ENCODE measurements around the gene DNAJC13.
A peak's percentile ranks its signal among the peaks of the same experiment; 100 is the strongest.

The DNAJC13 gene

DNA sequence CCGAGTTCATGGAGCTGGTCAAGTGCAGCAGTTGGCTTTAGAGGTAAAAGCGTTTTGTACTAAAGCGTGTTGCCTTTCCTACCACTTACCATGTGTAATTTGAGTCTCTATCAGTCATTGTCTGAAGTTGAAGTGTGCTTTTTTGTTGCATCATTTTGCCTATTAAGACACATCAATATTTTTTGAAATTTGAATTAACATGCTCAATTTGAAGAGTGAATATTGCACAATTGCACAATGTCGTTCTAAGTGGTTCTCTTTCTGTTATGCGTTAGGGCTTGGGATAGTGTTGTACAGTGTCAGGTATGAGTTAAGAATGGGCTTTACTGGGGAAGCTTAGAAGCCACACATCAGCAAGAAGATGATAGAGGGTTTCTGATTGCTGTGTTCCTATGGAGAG is 95.8 kb downstream of the DNAJC13 start:
- POLR2A ChIA-PET: no interaction called here
- TF ChIP-seq FOXM1 (IDR thresholded peaks at IDR 0.05; ENCODE audit: borderline replicate concordance) (no peak), NFRKB (IDR thresholded peaks at IDR 0.05) (no peak), ZNF384 (IDR thresholded peaks at IDR 0.05) (no peak), ARNT (IDR thresholded peaks at IDR 0.05) (no peak), HDGF (IDR thresholded peaks at IDR 0.05; ENCODE audit: borderline replicate concordance) (no peak)
- TF ChIP-seq, protein P1, sequence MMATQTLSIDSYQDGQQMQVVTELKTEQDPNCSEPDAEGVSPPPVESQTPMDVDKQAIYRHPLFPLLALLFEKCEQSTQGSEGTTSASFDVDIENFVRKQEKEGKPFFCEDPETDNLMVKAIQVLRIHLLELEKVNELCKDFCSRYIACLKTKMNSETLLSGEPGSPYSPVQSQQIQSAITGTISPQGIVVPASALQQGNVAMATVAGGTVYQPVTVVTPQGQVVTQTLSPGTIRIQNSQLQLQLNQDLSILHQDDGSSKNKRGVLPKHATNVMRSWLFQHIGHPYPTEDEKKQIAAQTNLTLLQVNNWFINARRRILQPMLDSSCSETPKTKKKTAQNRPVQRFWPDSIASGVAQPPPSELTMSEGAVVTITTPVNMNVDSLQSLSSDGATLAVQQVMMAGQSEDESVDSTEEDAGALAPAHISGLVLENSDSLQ (IDR thresholded peaks at IDR 0.05): no peak
- CTCF ChIA-PET: no interaction called here
- DNase-seq (ENCODE audit: extremely low spot score): no peak

DNA sequence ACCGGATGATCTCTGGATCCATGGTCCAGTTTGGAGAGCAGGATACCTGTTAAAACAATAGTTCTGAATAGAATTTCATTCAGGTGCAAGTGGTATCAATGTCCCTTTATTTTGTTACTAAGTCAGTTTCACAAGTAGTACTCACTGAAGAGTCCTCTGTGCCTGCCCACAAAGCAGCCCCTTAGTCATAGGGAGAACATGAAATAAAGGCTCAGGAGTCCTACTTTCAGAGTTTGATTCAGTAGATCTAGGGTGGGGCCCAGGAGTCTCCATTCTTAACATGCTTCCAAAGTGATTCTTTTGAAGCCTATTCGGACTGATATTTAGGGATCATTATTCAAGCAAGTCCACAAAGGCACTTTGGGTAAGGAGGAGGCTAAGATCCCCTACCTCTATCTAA is 100.0 kb downstream of the DNAJC13 start:
- CTCF ChIA-PET: no interaction called here
- POLR2A ChIA-PET: no interaction called here
- TF ChIP-seq ZNF384 (IDR thresholded peaks at IDR 0.05) (no peak), FOXA1 (IDR thresholded peaks at IDR 0.05) (no peak), SUZ12 (IDR thresholded peaks at IDR 0.05) (no peak), ARNT (IDR thresholded peaks at IDR 0.05) (no peak), FOXM1 (IDR thresholded peaks at IDR 0.05; ENCODE audit: borderline replicate concordance) (no peak), L3MBTL2 (conservative IDR thresholded peaks at IDR 0.05) (no peak), CTBP1 (IDR thresholded peaks at IDR 0.05; ENCODE audit: borderline replicate concordance) (no peak), NFRKB (IDR thresholded peaks at IDR 0.05) (no peak), FOXK2 (IDR thresholded peaks at IDR 0.05) (no peak), TARDBP (IDR thresholded peaks at IDR 0.05) (no peak), ELF4 (IDR thresholded peaks at IDR 0.05) (no peak), LEF1 (IDR thresholded peaks at IDR 0.05; ENCODE audit: borderline replicate concordance) (no peak)

GRCh38 chr3:132519914-132520313 is 102.6 kb downstream of the DNAJC13 start:
- ChIA-PET CTCF (interaction anchor here (1.6 kb wide), 1 partner anchor 15 kb away, joined by 6 read pairs; no protein-coding TSS in a partner anchor), POLR2A (no interaction called here)
- TF ChIP-seq ELF4 (IDR thresholded peaks at IDR 0.05): no peak
- no peak for TF ChIP-seq FOXK2 (IDR thresholded peaks at IDR 0.05)
- TF ChIP-seq HDGF (IDR thresholded peaks at IDR 0.05; ENCODE audit: borderline replicate concordance): no peak
- TF ChIP-seq L3MBTL2 (conservative IDR thresholded peaks at IDR 0.05): no peak
- TF ChIP-seq ARNT (IDR thresholded peaks at IDR 0.05): no peak
- no peak for TF ChIP-seq BHLHE40 (IDR thresholded peaks at IDR 0.05; ENCODE audit: borderline replicate concordance)
- no peak for DNase-seq (ENCODE audit: extremely low spot score)

More for the DNA sequence above, 100.0 kb downstream of the DNAJC13 start:
- no peak for DNase-seq (ENCODE audit: extremely low spot score)

- no peak for DNase-seq (ENCODE audit: extremely low spot score)
- ChIA-PET POLR2A (no interaction called here), CTCF (no interaction called here)
- no peak for TF ChIP-seq HDGF (IDR thresholded peaks at IDR 0.05; ENCODE audit: borderline replicate concordance)
Measured at GRCh38 chr3:132521901-132522300, 104.6 kb downstream of the DNAJC13 start.

DNA sequence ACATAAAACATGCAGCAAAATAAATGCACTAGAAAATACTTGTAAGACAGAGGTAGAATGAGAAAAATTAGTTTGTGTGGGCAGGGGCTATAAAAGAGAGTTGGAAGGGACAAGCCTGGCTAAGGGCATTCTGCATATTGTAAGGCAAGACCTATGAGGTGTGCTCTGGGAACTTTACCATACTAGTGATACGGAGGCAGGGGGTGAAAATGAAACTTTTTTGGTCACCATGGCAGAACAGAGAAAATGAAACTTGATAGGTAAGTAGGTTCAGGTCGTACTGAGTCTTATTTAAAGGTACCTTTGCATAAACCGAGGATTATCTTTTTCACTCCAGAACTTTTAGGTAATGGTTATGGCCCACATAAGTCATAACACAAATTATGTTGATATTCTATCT is 105.1 kb downstream of the DNAJC13 start:
- ChIA-PET POLR2A (no interaction called here), CTCF (no interaction called here)
- no peak for DNase-seq (ENCODE audit: extremely low spot score)
- TF ChIP-seq BHLHE40 (IDR thresholded peaks at IDR 0.05; ENCODE audit: borderline replicate concordance) (no peak), SP1 (IDR thresholded peaks at IDR 0.05) (no peak), HDGF (IDR thresholded peaks at IDR 0.05; ENCODE audit: borderline replicate concordance) (no peak), FOXA1 (IDR thresholded peaks at IDR 0.05) (no peak), ARNT (IDR thresholded peaks at IDR 0.05) (no peak), CTBP1 (IDR thresholded peaks at IDR 0.05; ENCODE audit: borderline replicate concordance) (no peak), NFRKB (IDR thresholded peaks at IDR 0.05) (no peak), FOXM1 (IDR thresholded peaks at IDR 0.05; ENCODE audit: borderline replicate concordance) (no peak), TARDBP (IDR thresholded peaks at IDR 0.05) (no peak), ELF4 (IDR thresholded peaks at IDR 0.05) (no peak), ZNF384 (IDR thresholded peaks at IDR 0.05) (no peak)
- TF ChIP-seq, protein P1 (IDR thresholded peaks at IDR 0.05): no peak

DNA sequence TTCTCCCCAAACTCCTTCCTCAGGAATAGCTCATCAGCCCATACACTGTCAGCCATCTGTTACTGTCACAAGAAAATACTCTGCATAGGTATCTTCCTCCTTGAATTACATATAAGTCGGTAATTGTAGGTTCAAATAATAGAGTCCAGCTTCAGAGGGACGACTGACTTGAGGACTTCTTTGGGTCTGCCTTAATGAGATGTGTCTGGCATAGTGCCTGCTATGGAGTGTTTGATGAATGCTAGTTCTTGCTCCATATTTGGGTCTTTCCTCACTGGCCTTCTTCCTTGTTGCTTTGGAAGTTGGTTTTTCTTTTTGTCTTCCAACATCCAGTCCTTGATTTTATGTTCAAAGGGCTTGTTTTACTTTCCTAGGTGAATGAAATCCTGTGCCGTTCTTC is 113.3 kb downstream of the DNAJC13 start:
- POLR2A ChIA-PET: no interaction called here
- no peak for TF ChIP-seq NFRKB (IDR thresholded peaks at IDR 0.05)
- no peak for TF ChIP-seq LEF1 (IDR thresholded peaks at IDR 0.05; ENCODE audit: borderline replicate concordance)
- no peak for TF ChIP-seq SP1 (IDR thresholded peaks at IDR 0.05)
- TF ChIP-seq FOXA1 (IDR thresholded peaks at IDR 0.05): no peak
- TF ChIP-seq, protein P1 (IDR thresholded peaks at IDR 0.05): no peak
- CTCF ChIA-PET: no interaction called here
- DNase-seq (ENCODE audit: extremely low spot score): no peak

- peak; percentile 69 for DNase-seq (ENCODE audit: extremely low spot score)
- CTCF ChIA-PET: interaction anchor here (0.6 to 2.3 kb wide), 6 partner anchors 12 to 1210 kb away, joined by 3 to 6 read pairs (median 3); no protein-coding TSS in a partner anchor
- POLR2A ChIA-PET: no interaction called here
- TF ChIP-seq L3MBTL2 (conservative IDR thresholded peaks at IDR 0.05): peak; percentile 35; the same call in 1 of the 2 replicates
- TF ChIP-seq CTBP1 (IDR thresholded peaks at IDR 0.05; ENCODE audit: borderline replicate concordance): no peak
- no peak for TF ChIP-seq ARNT (IDR thresholded peaks at IDR 0.05)
- TF ChIP-seq BHLHE40 (IDR thresholded peaks at IDR 0.05; ENCODE audit: borderline replicate concordance): no peak
- TF ChIP-seq ZNF384 (IDR thresholded peaks at IDR 0.05): no peak
- TF ChIP-seq HDGF (IDR thresholded peaks at IDR 0.05; ENCODE audit: borderline replicate concordance): no peak
Measured at GRCh38 chr3:132535575-132536441, 118.5 kb downstream of the DNAJC13 start.

All from HEK293T (cell line).